K562 (cell line): Measurements from ENCODE around the gene NR0B2. TPM values are rescaled to one million over a fixed set of nuclear protein-coding genes. Genes with fewer than 3 reads are reported as not detected.

Experiments used
- ATF1 ChIP-seq, 2 experiments: fragments of 450-650 bp in 1 of 2; IDR thresholded peaks; 2 replicates each; pipeline ENCODE4 v1.6.1; 2016; ENCODE audit warnings: missing compliant biosample characterization in 1 of 2, missing genetic modification characterization in 1 of 2
- CBFA2T3 ChIP-seq: fragments of 450-650 bp; IDR thresholded peaks from 2 replicates; pipeline ENCODE4 v1.6.1; 2017
- CHCHD3 ChIP-seq: fragments of 250-450 bp; sonication (Bioruptor Pico); IDR thresholded peaks from 2 replicates; pipeline ENCODE4 v2.1.2; 2022; ENCODE audit warnings: mild to moderate bottlenecking
- FIP1L1 ChIP-seq: fragments of 200-400 bp; formaldehyde crosslinking; IDR thresholded peaks from 2 replicates; pipeline ENCODE4 v1.6.1; 2018; ENCODE audit warnings: mild to moderate bottlenecking, low read depth, low read length; ENCODE audit not compliant: poor library complexity, severe bottlenecking
- HDAC1 ChIP-seq, 2 experiments: fragments of 450-650 bp; IDR thresholded peaks; 2 replicates each; pipeline ENCODE4 v1.6.1; 2016 to 2017; ENCODE audit warnings: inconsistent platforms in 1 of 2, mild to moderate bottlenecking in 1 of 2, moderate library complexity in 1 of 2
- HEY1 ChIP-seq: fragments of 250-450 bp; sonication (Bioruptor Pico); IDR thresholded peaks from 2 replicates; pipeline ENCODE4 v1.5.0; 2020; ENCODE audit warnings: mild to moderate bottlenecking, moderate library complexity, borderline replicate concordance
- MYNN ChIP-seq, 2 experiments: sonication (generic); formaldehyde crosslinking in 1 of 2; IDR thresholded peaks; 2 replicates each; pipeline versions ENCODE4 v1.5.0 to v1.6.1; 2016 to 2020; ENCODE audit warnings: antibody characterized with exemption in 1 of 2, missing genetic modification reagents in 1 of 2
- NCOR1 ChIP-seq: fragments of 450-650 bp; IDR thresholded peaks from 2 replicates; pipeline ENCODE4 v1.6.1; 2016; ENCODE audit warnings: mild to moderate bottlenecking, moderate library complexity
- RBFOX2 ChIP-seq: fragments of 200-400 bp; formaldehyde crosslinking; IDR thresholded peaks from 2 replicates; pipeline ENCODE4 v1.6.1; 2017; ENCODE audit warnings: low read depth, mild to moderate bottlenecking, low read length, moderate library complexity
- RBM25 ChIP-seq: fragments of 200-400 bp; formaldehyde crosslinking; IDR thresholded peaks from 2 replicates; pipeline ENCODE4 v1.6.1; 2018; ENCODE audit warnings: low read length, low read depth, moderate library complexity; ENCODE audit not compliant: severe bottlenecking
- SETDB1 ChIP-seq: IDR thresholded peaks from one replicate; pipeline ENCODE4 v1.6.1; 2012; ENCODE audit warnings: low read length, control low read depth, inconsistent platforms
- SIN3A ChIP-seq, 2 experiments: fragments of 150-350 bp in 1 of 2; IDR thresholded peaks; 2 replicates each; pipeline ENCODE4 v1.6.1; 2011 to 2016; ENCODE audit warnings: borderline replicate concordance in 2 of 2, low read depth in 2 of 2, low read length in 2 of 2, mild to moderate bottlenecking in 2 of 2, moderate library complexity in 2 of 2; ENCODE audit not compliant: control insufficient read depth in 1 of 2
- ZBTB17 ChIP-seq: fragments of 450-650 bp; formaldehyde crosslinking; IDR thresholded peaks from 2 replicates; pipeline ENCODE4 v1.4.0; 2020; ENCODE audit warnings: mild to moderate bottlenecking
- ZC3H8 ChIP-seq: fragments of 450-650 bp; IDR thresholded peaks from 2 replicates; pipeline ENCODE4 v1.6.1; 2017
- ZNF316 ChIP-seq: fragments of 450-650 bp; IDR thresholded peaks from 2 replicates; pipeline ENCODE4 v1.6.1; 2016
- ZNF696 ChIP-seq: fragments of 250-450 bp; sonication (Bioruptor Pico); conservative IDR thresholded peaks from 2 replicates; pipeline ENCODE4 v1.4.0; 2020; ENCODE audit warnings: mild to moderate bottlenecking, moderate library complexity
- polyA plus RNA-seq, 8 experiments: library from polyadenylated mRNA; depleted of rRNA in 4 of 8; stranded (reverse) in 5 of 8; unstranded in 3 of 8; fragments of >200 nt; fragmentation: Nextera tagmentation in 2 of 8; fragmentation: Illumina TruSeq in 1 of 8; extraction: Ambion mirVana in 2 of 8; extraction: Trizol in 1 of 8; gene quantifications; 2 replicates each; pipeline versions ENCODE4 v1.2.1 to v1.2.3, GENCODE V29; 2011 to 2014; ENCODE audit warnings: inconsistent platforms in 1 of 8, missing spikeins in 1 of 8
- total RNA-seq, 7 experiments: library from RNA; depleted of rRNA in 6 of 7; stranded (reverse); fragments of >200 nt in 6 of 7; fragmentation: Illumina TruSeq in 2 of 7; extraction: Trizol in 2 of 7; gene quantifications; 2 replicates each; pipeline versions ENCODE4 v1.2.1 to v1.2.3, GENCODE V29; 2011 to 2021; ENCODE audit warnings: low replicate concordance in 1 of 7
- TF ChIP-seq, protein P1 (sequence below): sonication (generic); formaldehyde crosslinking; IDR thresholded peaks from 2 replicates; pipeline ENCODE4 v1.4.0; 2020; ENCODE audit warnings: mild to moderate bottlenecking, missing genetic modification reagents
- TF ChIP-seq, protein P2 (sequence below): IDR thresholded peaks from 2 replicates; pipeline ENCODE4 v1.6.1; 2012; ENCODE audit warnings: low read depth, low read length, improper control_type of control experiment, borderline replicate concordance
- TF ChIP-seq, protein P3 (sequence below), 3 experiments: IDR thresholded peaks in 2 of 3; conservative IDR thresholded peaks in 1 of 3; 2 replicates each; pipeline ENCODE4 v1.5.1; 2011 to 2012; ENCODE audit warnings: low read length in 3 of 3, mild to moderate bottlenecking in 3 of 3, control low read depth in 2 of 3, improper control_type of control experiment in 1 of 3, inconsistent platforms in 1 of 3, low read depth in 1 of 3, mixed read lengths in 1 of 3, moderate library complexity in 1 of 3; ENCODE audit not compliant: insufficient read depth in 2 of 3
- TF ChIP-seq, protein P4 (sequence below): fragments of 250-450 bp; sonication (Bioruptor Pico); IDR thresholded peaks from 2 replicates; pipeline ENCODE4 v1.8.0; 2021; ENCODE audit warnings: mild to moderate bottlenecking, moderate library complexity

Gene NR0B2
- total and polyA plus RNA-seq, 9 of the 15 experiments (the other 6 are each of a cell fraction or from before 2014, with no cell fraction given), result not detected

DNA sequence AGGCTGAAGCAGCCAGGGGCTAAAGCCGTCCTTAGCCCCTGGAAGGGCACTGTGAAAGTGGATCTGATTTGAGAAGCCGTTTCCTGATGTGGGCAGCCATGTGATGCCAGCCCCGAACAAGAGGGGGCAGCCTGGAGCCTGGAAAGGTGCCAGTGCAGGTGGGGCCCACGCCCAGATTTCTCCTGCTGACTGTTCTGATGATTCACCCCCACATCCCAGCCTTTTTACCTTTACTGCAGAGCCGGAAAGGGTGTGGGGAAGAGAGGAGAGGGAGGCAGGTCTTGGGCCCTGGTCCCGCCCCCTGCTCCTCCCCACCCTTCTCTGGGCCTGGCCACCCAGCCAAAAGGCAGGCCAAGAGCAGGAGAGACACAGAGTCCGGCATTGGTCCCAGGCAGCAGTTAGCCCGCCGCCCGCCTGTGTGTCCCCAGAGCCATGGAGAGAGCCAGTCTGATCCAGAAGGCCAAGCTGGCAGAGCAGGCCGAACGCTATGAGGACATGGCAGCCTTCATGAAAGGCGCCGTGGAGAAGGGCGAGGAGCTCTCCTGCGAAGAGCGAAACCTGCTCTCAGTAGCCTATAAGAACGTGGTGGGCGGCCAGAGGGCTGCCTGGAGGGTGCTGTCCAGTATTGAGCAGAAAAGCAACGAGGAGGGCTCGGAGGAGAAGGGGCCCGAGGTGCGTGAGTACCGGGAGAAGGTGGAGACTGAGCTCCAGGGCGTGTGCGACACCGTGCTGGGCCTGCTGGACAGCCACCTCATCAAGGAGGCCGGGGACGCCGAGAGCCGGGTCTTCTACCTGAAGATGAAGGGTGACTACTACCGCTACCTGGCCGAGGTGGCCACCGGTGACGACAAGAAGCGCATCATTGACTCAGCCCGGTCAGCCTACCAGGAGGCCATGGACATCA, 50.7 kb downstream of the NR0B2 start, which contains the start of gene SFN (continued):
- TF ChIP-seq, protein P1, sequence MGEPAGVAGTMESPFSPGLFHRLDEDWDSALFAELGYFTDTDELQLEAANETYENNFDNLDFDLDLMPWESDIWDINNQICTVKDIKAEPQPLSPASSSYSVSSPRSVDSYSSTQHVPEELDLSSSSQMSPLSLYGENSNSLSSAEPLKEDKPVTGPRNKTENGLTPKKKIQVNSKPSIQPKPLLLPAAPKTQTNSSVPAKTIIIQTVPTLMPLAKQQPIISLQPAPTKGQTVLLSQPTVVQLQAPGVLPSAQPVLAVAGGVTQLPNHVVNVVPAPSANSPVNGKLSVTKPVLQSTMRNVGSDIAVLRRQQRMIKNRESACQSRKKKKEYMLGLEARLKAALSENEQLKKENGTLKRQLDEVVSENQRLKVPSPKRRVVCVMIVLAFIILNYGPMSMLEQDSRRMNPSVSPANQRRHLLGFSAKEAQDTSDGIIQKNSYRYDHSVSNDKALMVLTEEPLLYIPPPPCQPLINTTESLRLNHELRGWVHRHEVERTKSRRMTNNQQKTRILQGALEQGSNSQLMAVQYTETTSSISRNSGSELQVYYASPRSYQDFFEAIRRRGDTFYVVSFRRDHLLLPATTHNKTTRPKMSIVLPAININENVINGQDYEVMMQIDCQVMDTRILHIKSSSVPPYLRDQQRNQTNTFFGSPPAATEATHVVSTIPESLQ (CRISPR knock-in tag), result no peak
- no peak for TF ChIP-seq FIP1L1
- TF ChIP-seq CBFA2T3, result peak; percentile 49; the same call in 1 of the 2 replicates
- TF ChIP-seq MYNN (IDR thresholded peaks at IDR 0.05), result peak; percentile 70; the same call in 1 of the 2 replicates
- TF ChIP-seq MYNN (CRISPR knock-in tag; IDR thresholded peaks at IDR 0.05), result no peak
- TF ChIP-seq CHCHD3 (CRISPR knock-in tag), result no peak
- TF ChIP-seq, protein P2, sequence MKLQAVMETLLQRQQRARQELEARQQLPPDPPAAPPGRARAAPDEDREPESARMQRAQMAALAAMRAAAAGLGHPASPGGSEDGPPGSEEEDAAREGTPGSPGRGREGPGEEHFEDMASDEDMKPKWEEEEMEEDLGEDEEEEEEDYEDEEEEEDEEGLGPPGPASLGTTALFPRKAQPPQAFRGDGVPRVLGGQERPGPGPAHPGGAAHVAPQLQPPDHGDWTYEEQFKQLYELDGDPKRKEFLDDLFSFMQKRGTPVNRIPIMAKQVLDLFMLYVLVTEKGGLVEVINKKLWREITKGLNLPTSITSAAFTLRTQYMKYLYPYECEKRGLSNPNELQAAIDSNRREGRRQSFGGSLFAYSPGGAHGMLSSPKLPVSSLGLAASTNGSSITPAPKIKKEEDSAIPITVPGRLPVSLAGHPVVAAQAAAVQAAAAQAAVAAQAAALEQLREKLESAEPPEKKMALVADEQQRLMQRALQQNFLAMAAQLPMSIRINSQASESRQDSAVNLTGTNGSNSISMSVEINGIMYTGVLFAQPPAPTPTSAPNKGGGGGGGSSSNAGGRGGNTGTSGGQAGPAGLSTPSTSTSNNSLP, result no peak
- TF ChIP-seq ATF1 (CRISPR knock-in tag; IDR thresholded peaks at IDR 0.05), result no peak
- no peak for TF ChIP-seq ATF1 (tag; IDR thresholded peaks at IDR 0.05)
- no peak for TF ChIP-seq ZC3H8
- TF ChIP-seq, protein P3, sequence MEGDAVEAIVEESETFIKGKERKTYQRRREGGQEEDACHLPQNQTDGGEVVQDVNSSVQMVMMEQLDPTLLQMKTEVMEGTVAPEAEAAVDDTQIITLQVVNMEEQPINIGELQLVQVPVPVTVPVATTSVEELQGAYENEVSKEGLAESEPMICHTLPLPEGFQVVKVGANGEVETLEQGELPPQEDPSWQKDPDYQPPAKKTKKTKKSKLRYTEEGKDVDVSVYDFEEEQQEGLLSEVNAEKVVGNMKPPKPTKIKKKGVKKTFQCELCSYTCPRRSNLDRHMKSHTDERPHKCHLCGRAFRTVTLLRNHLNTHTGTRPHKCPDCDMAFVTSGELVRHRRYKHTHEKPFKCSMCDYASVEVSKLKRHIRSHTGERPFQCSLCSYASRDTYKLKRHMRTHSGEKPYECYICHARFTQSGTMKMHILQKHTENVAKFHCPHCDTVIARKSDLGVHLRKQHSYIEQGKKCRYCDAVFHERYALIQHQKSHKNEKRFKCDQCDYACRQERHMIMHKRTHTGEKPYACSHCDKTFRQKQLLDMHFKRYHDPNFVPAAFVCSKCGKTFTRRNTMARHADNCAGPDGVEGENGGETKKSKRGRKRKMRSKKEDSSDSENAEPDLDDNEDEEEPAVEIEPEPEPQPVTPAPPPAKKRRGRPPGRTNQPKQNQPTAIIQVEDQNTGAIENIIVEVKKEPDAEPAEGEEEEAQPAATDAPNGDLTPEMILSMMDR (IDR thresholded peaks at IDR 0.05 in 2 of 3, conservative IDR thresholded peaks at IDR 0.05 in 1 of 3; ENCODE audit: insufficient read depth in 2 of 3, low read depth in 1 of 3, low read length in 3 of 3), result peak; percentile 73 to 88 (median 78)
- peak; percentile 61 for TF ChIP-seq RBFOX2
- TF ChIP-seq NCOR1, result no peak
- no peak for TF ChIP-seq SIN3A (IDR thresholded peaks at IDR 0.05; ENCODE audit: borderline replicate concordance in 2 of 2, control insufficient read depth in 1 of 2, low read depth in 2 of 2, low read length in 2 of 2)
- TF ChIP-seq SETDB1, result no peak
- peak in 1 of 2 experiments; percentile 54; a peak in 1 of 4 replicates for TF ChIP-seq HDAC1 (IDR thresholded peaks at IDR 0.05)
- TF ChIP-seq, protein P4, sequence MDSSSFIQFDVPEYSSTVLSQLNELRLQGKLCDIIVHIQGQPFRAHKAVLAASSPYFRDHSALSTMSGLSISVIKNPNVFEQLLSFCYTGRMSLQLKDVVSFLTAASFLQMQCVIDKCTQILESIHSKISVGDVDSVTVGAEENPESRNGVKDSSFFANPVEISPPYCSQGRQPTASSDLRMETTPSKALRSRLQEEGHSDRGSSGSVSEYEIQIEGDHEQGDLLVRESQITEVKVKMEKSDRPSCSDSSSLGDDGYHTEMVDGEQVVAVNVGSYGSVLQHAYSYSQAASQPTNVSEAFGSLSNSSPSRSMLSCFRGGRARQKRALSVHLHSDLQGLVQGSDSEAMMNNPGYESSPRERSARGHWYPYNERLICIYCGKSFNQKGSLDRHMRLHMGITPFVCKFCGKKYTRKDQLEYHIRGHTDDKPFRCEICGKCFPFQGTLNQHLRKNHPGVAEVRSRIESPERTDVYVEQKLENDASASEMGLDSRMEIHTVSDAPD, result no peak
- no peak for TF ChIP-seq ZBTB17
- no peak for TF ChIP-seq HEY1 (CRISPR knock-in tag)
- TF ChIP-seq RBM25, result no peak
- no peak for TF ChIP-seq ZNF696 (CRISPR knock-in tag)
- TF ChIP-seq ZNF316, result peak; percentile 16; the same call in 1 of the 2 replicates
